DMS 273 (cell line): ENCODE measurements around the gene ANKRD24.
"Not testable (repeated sequence)": the region's sequence is repeated elsewhere in the genome, so short reads cannot be mapped to it uniquely, and the experiment has no call there.

ENCODE experiments used
- DNase-seq: peaks from one replicate; lab custom pipeline; 2025; ENCODE audit not compliant: unreplicated experiment; lab: John Stamatoyannopoulos, UW

Gene ANKRD24

GRCh38 chr19:4182084-4182810, at the start of gene ANKRD24, which contains the start of gene SIRT6:
Gene ANKRD24, plus strand, starts transcription at chr19:4182689. Its CDS starts 3,737 bp downstream, at chr19:4186426.
Gene SIRT6, minus strand, starts transcription at chr19:4182563. Its CDS starts 24 bp downstream, at chr19:4182539.
- DNase-seq: peak; percentile 99

- no peak for DNase-seq
These were observed 48.1 kb upstream of the ANKRD24 start for GRCh38 chr19:4134351-4134750.

GRCh38 chr19:4135386-4135785, 47.1 kb upstream of the ANKRD24 start:
- DNase-seq: not testable (repeated sequence)

- no peak for DNase-seq
These were observed 45.8 kb upstream of the ANKRD24 start for GRCh38 chr19:4136680-4137088.

GRCh38 chr19:4138445-4138844, 44.0 kb upstream of the ANKRD24 start:
- no peak for DNase-seq

- DNase-seq: peak; percentile 83
These were observed 42.8 kb upstream of the ANKRD24 start for GRCh38 chr19:4139614-4140236.

GRCh38 chr19:4140237-4140711, 42.2 kb upstream of the ANKRD24 start:
- DNase-seq: peak; percentile 82

GRCh38 chr19:4142916-4143315, 39.6 kb upstream of the ANKRD24 start:
- DNase-seq: not testable (repeated sequence)

- DNase-seq: no peak
These were observed 37.7 kb upstream of the ANKRD24 start for GRCh38 chr19:4144666-4145249.

GRCh38 chr19:4149518-4150288, 32.8 kb upstream of the ANKRD24 start:
- DNase-seq: no peak

GRCh38 chr19:4151623-4152022, 30.9 kb upstream of the ANKRD24 start:
- DNase-seq: no peak

GRCh38 chr19:4152241-4152998, 30.1 kb upstream of the ANKRD24 start:
- DNase-seq: no peak

- peak; percentile 50 for DNase-seq
These were observed 27.7 kb upstream of the ANKRD24 start for GRCh38 chr19:4154571-4155312.

- DNase-seq: no peak
These were observed 25.3 kb upstream of the ANKRD24 start for GRCh38 chr19:4157164-4157563.

GRCh38 chr19:4157971-4158370, 24.5 kb upstream of the ANKRD24 start:
- not testable (repeated sequence) for DNase-seq

GRCh38 chr19:4161415-4162077, 20.9 kb upstream of the ANKRD24 start:
- no peak for DNase-seq

- no peak for DNase-seq
These were observed 18.2 kb upstream of the ANKRD24 start for GRCh38 chr19:4164262-4164661.

- DNase-seq: no peak
These were observed 10.8 kb upstream of the ANKRD24 start for GRCh38 chr19:4171676-4172075.

GRCh38 chr19:4172861-4173473, 9.5 kb upstream of the ANKRD24 start:
- DNase-seq: peak; percentile 88
